Endothelial cell of umbilical vein (primary cell): ENCODE results near the gene RFX1. TPM values are rescaled to one million over a fixed set of nuclear protein-coding genes. Genes with fewer than 3 reads are reported as not detected.

Experiments used
- BruUV-seq: library from RNA; stranded (reverse); fragments of 400-500 nt; replicated peaks from 2 replicates; lab custom pipeline; 2021; lab: Mats Ljungman, UMichigan
- CTCF ChIA-PET: fragments of 300-600, 350-600 bp; sonication (Branson Sonifier 250); formaldehyde crosslinking; loops from one replicate; lab custom pipeline; 2021; ENCODE audit warnings: antibody characterized with exemption, inconsistent platforms; lab: Charles Lee
- POLR2A ChIA-PET: fragments of 300-600, 350-600 bp; sonication (Branson Sonifier 250); formaldehyde crosslinking; loops from one replicate; lab custom pipeline; 2021; ENCODE audit warnings: antibody characterized with exemption, inconsistent platforms; lab: Charles Lee
- DNase-seq: peaks from one replicate; pipeline ENCODE4 v3.0.0-alpha.2; 2011; ENCODE audit warnings: low read depth, low spot score
- FAIRE-seq: peaks from 2 replicates; lab custom pipeline; 2011; peaks lifted over from hg19 to GRCh38; lab: Jason Lieb, UNC
- H2AFZ ChIP-seq: 2 replicates; pipeline ENCODE4 v1.6.0; 2012; ENCODE audit warnings: low read depth, low read length, control low read depth, inconsistent platforms
- H3K27ac ChIP-seq: 2 replicates; pipeline ENCODE4 v1.5.1; 2011; ENCODE audit warnings: low read depth, mild to moderate bottlenecking, control low read depth, low read length, moderate library complexity; ENCODE audit not compliant: insufficient read depth
- H3K27me3 ChIP-seq, 2 experiments: 2 replicates each; pipeline versions ENCODE4 v1.6.0 to v1.6.1; 2011; ENCODE audit warnings: low read length in 2 of 2, mixed read lengths in 1 of 2; ENCODE audit not compliant: control insufficient read depth in 2 of 2, insufficient read depth in 2 of 2
- H3K36me3 ChIP-seq, 2 experiments: 2 replicates in 1 of 2; 3 replicates in 1 of 2; pipeline ENCODE4 v1.5.1; 2011; ENCODE audit warnings: low read length in 2 of 2, mild to moderate bottlenecking in 1 of 2, moderate library complexity in 1 of 2; ENCODE audit not compliant: control insufficient read depth in 2 of 2, insufficient read depth in 2 of 2; ENCODE audit errors: extremely low read depth in 1 of 2
- H3K4me1 ChIP-seq: 3 replicates; pipeline ENCODE4 v1.5.1; 2011; ENCODE audit warnings: mild to moderate bottlenecking, low read length; ENCODE audit not compliant: control insufficient read depth, insufficient read depth; ENCODE audit errors: extremely low read depth
- H3K4me2 ChIP-seq: 2 replicates; pipeline ENCODE4 v1.6.1; 2011; ENCODE audit warnings: low read length, control low read depth, mixed read lengths; ENCODE audit not compliant: insufficient read depth
- H3K4me3 ChIP-seq, 3 experiments: fragments of 200-600 bp in 1 of 3; sonication (generic), shearing (Covaris generic) in 1 of 3; replicated peaks in 1 of 3; 2 replicates each; pipeline ENCODE4 v1.5.1; 2011 to 2016; ENCODE audit warnings: control low read depth in 3 of 3, low read length in 3 of 3, mild to moderate bottlenecking in 2 of 3, inconsistent platforms in 1 of 3, low read depth in 1 of 3, moderate library complexity in 1 of 3; ENCODE audit not compliant: insufficient read depth in 1 of 3
- H3K79me2 ChIP-seq: 2 replicates; pipeline ENCODE4 v1.6.0; 2012; ENCODE audit warnings: low read length, inconsistent platforms; ENCODE audit not compliant: control insufficient read depth, insufficient read depth
- H3K9ac ChIP-seq: replicated peaks from 2 replicates; pipeline ENCODE3; 2011; ENCODE audit warnings: low read length, control low read depth; ENCODE audit not compliant: insufficient read depth; ENCODE audit errors: extremely low read depth
- H3K9me1 ChIP-seq: replicated peaks from 3 replicates; pipeline ENCODE4 v1.6.0; 2011; ENCODE audit warnings: mild to moderate bottlenecking, low read length; ENCODE audit not compliant: control insufficient read depth, insufficient read depth; ENCODE audit errors: extremely low read depth
- H3K9me3 ChIP-seq: replicated peaks from 2 replicates; pipeline ENCODE4 v1.5.1; 2012; ENCODE audit warnings: low read length, inconsistent platforms; ENCODE audit not compliant: control insufficient read depth, insufficient read depth
- H4K20me1 ChIP-seq: replicated peaks from 2 replicates; pipeline ENCODE3; 2011; ENCODE audit warnings: mild to moderate bottlenecking, low read length; ENCODE audit not compliant: control insufficient read depth, insufficient read depth; ENCODE audit errors: extremely low read depth
- CTCF ChIP-seq, 2 donors: IDR thresholded peaks; 1 replicate in 1 of 2; 2 replicates in 1 of 2; pipeline ENCODE4 v1.5.1; 2011; ENCODE audit warnings: low read length in 2 of 2, mild to moderate bottlenecking in 2 of 2, moderate library complexity in 2 of 2, control low read depth in 1 of 2, inconsistent platforms in 1 of 2, low read depth in 1 of 2; ENCODE audit not compliant: insufficient read depth in 1 of 2; ENCODE audit errors: extremely low read depth in 1 of 2
- EZH2 ChIP-seq: IDR thresholded peaks from 2 replicates; pipeline ENCODE4 v1.6.1; 2012; ENCODE audit warnings: borderline replicate concordance, low read depth, mild to moderate bottlenecking, moderate library complexity, low read length, inconsistent platforms; ENCODE audit not compliant: severe bottlenecking
- FOS ChIP-seq: IDR thresholded peaks from 2 replicates; pipeline ENCODE4 v1.6.1; 2011; ENCODE audit warnings: mild to moderate bottlenecking, low read length, moderate library complexity, borderline replicate concordance; ENCODE audit not compliant: insufficient read depth
- GATA2 ChIP-seq: IDR thresholded peaks from 2 replicates; pipeline ENCODE4 v1.7.0; 2011; ENCODE audit warnings: low read depth, mild to moderate bottlenecking, moderate library complexity, mixed read lengths, low read length; ENCODE audit not compliant: insufficient read length, insufficient read depth
- JUN ChIP-seq: IDR thresholded peaks from 2 replicates; pipeline ENCODE4 v1.6.1; 2011; ENCODE audit warnings: borderline replicate concordance, low read depth; ENCODE audit not compliant: insufficient read length, insufficient read depth
- MAX ChIP-seq: IDR thresholded peaks from 2 replicates; pipeline ENCODE4 v1.6.1; 2011; ENCODE audit not compliant: insufficient read depth, insufficient read length
- MYC ChIP-seq: IDR thresholded peaks from one replicate; pipeline ENCODE4 v1.6.1; 2011; ENCODE audit warnings: mild to moderate bottlenecking, low read depth, low read length
- POLR2A ChIP-seq: IDR thresholded peaks from 2 replicates; pipeline ENCODE4 v1.6.1; 2012; ENCODE audit warnings: low read depth, mild to moderate bottlenecking, control low read depth, low read length
- POLR2AphosphoS5 ChIP-seq: IDR thresholded peaks from 2 replicates; pipeline ENCODE4 v1.6.1; 2012; ENCODE audit warnings: low read depth, mild to moderate bottlenecking, control low read depth, low read length, moderate library complexity; ENCODE audit not compliant: insufficient read depth
- dilution Hi-C: fragments of 300-500 bp; cut with MboI; formaldehyde crosslinking; loops from one replicate; pipeline ENCODE4 v1.15.0; 2019; ENCODE audit warnings: low sequenced_read_pairs; ENCODE audit not compliant: extremely low pct_ligation_motif_present
- intact Hi-C: fragments of 100-400 bp; cut with micrococcal nuclease; formaldehyde crosslinking; loops from one replicate; pipeline ENCODE4 v1.10.0; 2022
- polyA plus RNA-seq, 4 experiments: library from polyadenylated mRNA; depleted of rRNA in 3 of 4; stranded (reverse) in 3 of 4; unstranded in 1 of 4; fragments of >200 nt; gene quantifications; 2 replicates each; pipeline versions ENCODE4 v1.2.1 to v1.2.3, GENCODE V29; 2011 to 2012; ENCODE audit warnings: missing spikeins in 1 of 4
- total RNA-seq: library from RNA; stranded (reverse); gene quantifications from 2 replicates; pipeline ENCODE4 v1.2.3, GENCODE V29; 2021

The RFX1 gene
- total and polyA plus RNA-seq, 2 donors (not counting 3 experiments of a cell fraction or from before 2014, with no cell fraction given) = 2.3 to 14.7 TPM

- ChIA-PET CTCF (no interaction called here), POLR2A (no interaction called here)
- Histone ChIP-seq H3K4me1 (peaks cover 6% of the 10 kb centered on the region), H3K4me3 (no peak overlapping the region), H3K27ac (no peak overlapping the region), H3K79me2 (no peaks in the 10 kb centered on the region), H3K9me3 (no peaks in the 10 kb centered on the region), H3K36me3 (no peaks in the 10 kb centered on the region), H3K9ac (no peak overlapping the region), H2AFZ (no peak overlapping the region), H4K20me1 (no peaks in the 10 kb centered on the region), H3K4me2 (no peak overlapping the region), H3K9me1 (no peaks in the 10 kb centered on the region), H3K27me3 (peaks cover 0 to 2% of the 10 kb centered on the region in 2 experiments)
- no peak for TF ChIP-seq POLR2A
- no peak for TF ChIP-seq JUN
- no peak for TF ChIP-seq FOS
- TF ChIP-seq CTCF (IDR thresholded peaks at IDR 0.05; ENCODE audit: extremely low read depth in 1 of 2, insufficient read depth in 1 of 2, low read depth in 1 of 2, low read length in 2 of 2) = no peak
- no peak for TF ChIP-seq POLR2AphosphoS5
- TF ChIP-seq MYC = no peak
- no peak for TF ChIP-seq GATA2
- no peak for TF ChIP-seq EZH2
- TF ChIP-seq MAX = no peak
- DNase-seq (no peak), FAIRE-seq (no peak)
- dilution Hi-C loops = no loop called here
- intact Hi-C loops = loop anchor here (2.0 to 5.0 kb wide), 4 partner anchors 39 to 127 kb away; partner anchors contain the start of genes BRME1, CC2D1A, DCAF15 and MISP3
- no TSS peak for BruUV-seq
Observed at GRCh38 chr19:14033946-14034345, 27.8 kb upstream of the RFX1 start.
